Lung (tissue), 12 donors: ENCODE measurements around the gene SKA1. TPM values are rescaled to one million over a fixed set of nuclear protein-coding genes. Genes with fewer than 3 reads are reported as not detected.

Experiments
- ATAC-seq: fragments of 200-7000 bp; cut with Tn5 transposase; one replicate; pipeline ENCODE4 v1.9.1; 2020; ENCODE audit warnings: moderate number of reproducible peaks; ENCODE audit not compliant: insufficient read depth, low FRiP score
- DNase-seq, 3 donors: peaks; one replicate each; pipeline ENCODE4 v3.0.0-alpha.2; 2013 to 2017
- H3K27ac ChIP-seq, 2 donors: one replicate each; pipeline ENCODE4 v1.5.1; 2013; ENCODE audit warnings: mild to moderate bottlenecking in 2 of 2, moderate library complexity in 2 of 2, control low read depth in 1 of 2, inconsistent platforms in 1 of 2, low read depth in 1 of 2, low read length in 1 of 2
- H3K27me3 ChIP-seq, 3 donors: one replicate each; pipeline ENCODE4 v1.5.1; 2013; ENCODE audit warnings: low read length in 2 of 3; ENCODE audit not compliant: control insufficient read depth in 3 of 3, insufficient read depth in 3 of 3
- H3K36me3 ChIP-seq, 4 donors: one replicate each; pipeline ENCODE4 v1.5.1; 2013; ENCODE audit warnings: low read length in 4 of 4, mild to moderate bottlenecking in 1 of 4, moderate library complexity in 1 of 4; ENCODE audit not compliant: control insufficient read depth in 4 of 4, insufficient read depth in 4 of 4
- H3K4me1 ChIP-seq, 5 donors: one replicate each; pipeline ENCODE4 v1.5.1; 2013; ENCODE audit warnings: low read length in 5 of 5, mild to moderate bottlenecking in 2 of 5, moderate library complexity in 1 of 5; ENCODE audit not compliant: control insufficient read depth in 5 of 5, insufficient read depth in 5 of 5
- H3K4me3 ChIP-seq: one replicate; pipeline ENCODE4 v1.5.1; 2013; ENCODE audit warnings: mild to moderate bottlenecking, control low read depth, moderate library complexity
- H3K9ac ChIP-seq, 2 donors: one replicate each; pipeline ENCODE4 v1.5.1; 2013; ENCODE audit warnings: low read length in 2 of 2, control low read depth in 1 of 2; ENCODE audit not compliant: insufficient read depth in 1 of 2
- H3K9me3 ChIP-seq, 4 donors: one replicate each; pipeline ENCODE4 v1.5.1; 2013; ENCODE audit warnings: low read length in 3 of 4, mild to moderate bottlenecking in 1 of 4, moderate library complexity in 1 of 4; ENCODE audit not compliant: control insufficient read depth in 4 of 4, insufficient read depth in 3 of 4
- WGBS, 2 donors: extraction: QIAGEN DNeasy Blood & Tissue Kit; methylation state at CpG; one replicate each; pipeline ENCODE4 v1.1.7; 2013; 5-methylcytosine and 5-hydroxymethylcytosine counted together
- polyA plus RNA-seq, 2 donors: library from polyadenylated mRNA; stranded (reverse); fragments of 200-250 nt; gene quantifications; one replicate each; pipeline ENCODE4 v1.2.1, GENCODE V29; 2013
- total RNA-seq, 2 donors: library from RNA; depleted of rRNA in 1 of 2; stranded (reverse); fragments of >200 nt in 1 of 2; gene quantifications; one replicate each; pipeline ENCODE4 v1.2.1, GENCODE V29; 2014 to 2021
- TF ChIP-seq, protein P1 (sequence below): IDR thresholded peaks from 2 replicates; pipeline ENCODE4 v1.5.1; 2012; ENCODE audit warnings: mild to moderate bottlenecking; ENCODE audit errors: control extremely low read depth, extremely low read depth
- donor health status: control.
- donor health status: control.
- donor health status: Bipolar disorder and iron deficiency.
- donor health status: healthy.
- donor health status: DM: yes; HTN: yes; CAD: no.

The SKA1 gene
- total and polyA plus RNA-seq, 4 donors: 0.49 to 1.3 (median 0.54) TPM

DNA sequence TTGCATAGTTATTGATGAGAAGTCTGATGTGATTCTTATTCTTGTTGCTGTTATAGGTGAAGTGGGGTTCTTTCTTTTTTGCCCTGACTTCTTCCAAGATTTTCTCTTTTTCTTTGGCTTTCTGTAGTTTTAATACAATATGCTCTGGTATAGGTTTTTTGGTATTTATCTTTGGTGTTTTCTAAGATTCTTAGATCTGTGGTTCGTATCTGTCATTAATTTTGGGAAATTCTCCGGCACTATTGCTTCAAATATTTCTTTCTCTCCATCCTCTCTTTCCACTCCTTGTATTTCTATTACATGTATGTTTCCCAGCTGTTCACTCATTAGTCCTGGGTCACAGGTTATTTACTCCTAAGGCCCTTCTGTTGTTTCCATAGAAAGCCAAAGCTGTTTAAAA, 43.8 kb downstream of the SKA1 start:
- ATAC-seq: no peak
- 79 to 94% methylated on average over 2 of the region's 2 CpGs for WGBS, 2 donors

DNA sequence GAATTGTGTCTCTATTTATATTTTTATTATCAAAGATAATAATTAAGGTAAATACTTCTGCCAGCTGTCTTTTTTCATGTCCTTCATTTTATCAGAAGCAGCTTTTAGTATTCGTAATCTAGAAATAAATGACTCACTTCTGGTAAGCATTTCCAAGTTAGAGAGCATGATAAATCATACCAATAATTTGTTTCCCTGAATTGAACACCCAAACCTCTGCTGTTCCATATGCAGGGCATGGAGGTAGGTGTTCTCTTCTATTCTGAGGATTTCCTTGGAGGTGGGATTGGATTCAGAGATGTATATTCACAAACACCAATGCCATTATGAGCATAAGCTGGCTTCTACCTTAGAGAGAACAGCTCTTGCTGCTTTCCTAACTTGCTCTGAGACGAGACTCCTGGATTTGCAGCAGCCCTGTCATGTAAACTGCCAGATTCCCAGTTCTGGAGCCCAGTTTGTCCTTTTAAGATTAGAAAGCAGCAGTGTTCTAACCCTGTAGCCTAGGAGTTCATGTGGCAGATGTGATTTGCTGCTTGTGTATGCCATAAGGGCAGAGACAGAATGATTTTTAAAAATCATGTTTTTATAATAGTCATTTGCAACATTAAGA, 47.5 kb downstream of the SKA1 start:
- H3K4me1 ChIP-seq: no peaks in the 10 kb centered on the region
- peaks cover 0 to 12% (median 2%) of the 10 kb centered on the region in 4 donors for H3K9me3 ChIP-seq
- H3K36me3 ChIP-seq: no peaks in the 10 kb centered on the region
- H3K9ac ChIP-seq: no peak overlapping the region
- H3K4me3 ChIP-seq: no peak overlapping the region
- TF ChIP-seq, protein P1, sequence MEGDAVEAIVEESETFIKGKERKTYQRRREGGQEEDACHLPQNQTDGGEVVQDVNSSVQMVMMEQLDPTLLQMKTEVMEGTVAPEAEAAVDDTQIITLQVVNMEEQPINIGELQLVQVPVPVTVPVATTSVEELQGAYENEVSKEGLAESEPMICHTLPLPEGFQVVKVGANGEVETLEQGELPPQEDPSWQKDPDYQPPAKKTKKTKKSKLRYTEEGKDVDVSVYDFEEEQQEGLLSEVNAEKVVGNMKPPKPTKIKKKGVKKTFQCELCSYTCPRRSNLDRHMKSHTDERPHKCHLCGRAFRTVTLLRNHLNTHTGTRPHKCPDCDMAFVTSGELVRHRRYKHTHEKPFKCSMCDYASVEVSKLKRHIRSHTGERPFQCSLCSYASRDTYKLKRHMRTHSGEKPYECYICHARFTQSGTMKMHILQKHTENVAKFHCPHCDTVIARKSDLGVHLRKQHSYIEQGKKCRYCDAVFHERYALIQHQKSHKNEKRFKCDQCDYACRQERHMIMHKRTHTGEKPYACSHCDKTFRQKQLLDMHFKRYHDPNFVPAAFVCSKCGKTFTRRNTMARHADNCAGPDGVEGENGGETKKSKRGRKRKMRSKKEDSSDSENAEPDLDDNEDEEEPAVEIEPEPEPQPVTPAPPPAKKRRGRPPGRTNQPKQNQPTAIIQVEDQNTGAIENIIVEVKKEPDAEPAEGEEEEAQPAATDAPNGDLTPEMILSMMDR: no peak
- DNase-seq (no peak), ATAC-seq (no peak)
- H3K27me3 ChIP-seq: no peaks in the 10 kb centered on the region
- H3K27ac ChIP-seq: peak overlapping the region in 1 of 2 donors; percentile 33
- 61 to 71% methylated on average over 2 of the region's 2 CpGs for WGBS, 2 donors

More for the DNA sequence above, 43.8 kb downstream of the SKA1 start:
- H3K9me3 ChIP-seq: peaks cover 0 to 5% (median 0%) of the 10 kb centered on the region in 4 donors
- no peak overlapping the region for H3K9ac ChIP-seq
- H3K4me1 ChIP-seq: no peaks in the 10 kb centered on the region
- H3K36me3 ChIP-seq: no peaks in the 10 kb centered on the region
- TF ChIP-seq, protein P1: no peak
- H3K27ac ChIP-seq: no peak overlapping the region
- H3K4me3 ChIP-seq: no peak overlapping the region
- H3K27me3 ChIP-seq: no peaks in the 10 kb centered on the region
- no peak for DNase-seq

DNA sequence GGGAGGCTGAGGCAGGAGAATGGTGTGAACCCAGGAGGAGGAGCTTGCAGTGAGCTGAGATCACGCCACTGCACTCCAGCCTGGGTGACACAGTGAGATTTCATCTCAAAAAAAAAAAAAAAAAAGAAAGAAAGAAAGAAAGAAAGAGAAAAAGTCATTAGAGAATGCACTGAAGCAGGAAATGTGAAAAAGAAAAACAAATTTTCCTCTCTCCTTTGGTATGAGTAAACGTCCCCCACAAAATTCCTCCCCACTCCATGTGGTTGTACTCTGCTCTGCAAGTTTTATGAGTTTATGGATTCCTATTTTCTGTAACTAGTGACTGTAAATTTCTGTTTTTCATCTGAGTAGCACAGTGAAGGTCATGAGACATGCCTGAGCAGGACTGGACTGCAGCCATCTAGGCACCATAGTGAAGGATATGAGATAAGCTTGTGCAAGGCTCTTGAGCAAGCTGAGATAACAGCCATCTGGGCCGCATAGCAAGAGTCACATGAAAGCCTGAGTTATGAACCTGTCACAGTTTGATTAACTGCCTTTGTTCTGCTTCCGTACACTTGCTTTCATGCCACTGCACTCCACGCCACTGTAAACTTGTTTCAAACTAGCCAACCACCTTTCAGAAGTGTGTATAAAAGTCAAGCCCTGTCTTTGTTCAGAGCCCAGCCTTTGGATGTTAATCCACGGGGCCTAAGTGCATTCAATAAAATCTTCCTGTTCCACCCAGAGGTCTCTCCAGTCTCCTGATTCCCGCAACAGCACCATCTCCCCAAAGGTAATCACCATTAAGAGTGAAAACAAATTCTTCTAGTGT, 50.2 kb downstream of the SKA1 start:
- Histone ChIP-seq H3K9me3 (peaks cover 0 to 7% (median 2%) of the 10 kb centered on the region in 4 donors), H3K36me3 (no peaks in the 10 kb centered on the region), H3K27ac (peak overlapping the region in 1 of 2 donors; percentile 79), H3K9ac (no peak overlapping the region), H3K27me3 (no peaks in the 10 kb centered on the region), H3K4me3 (no peak overlapping the region), H3K4me1 (no peaks in the 10 kb centered on the region)
- ATAC-seq (peak; percentile 34), DNase-seq (peak in 1 of 3 donors; percentile 59)
- 31 to 39% methylated on average over 7 of the region's 7 CpGs for WGBS, 2 donors
- TF ChIP-seq, protein P1: no peak
